SU-DHL-6 (cell line): ENCODE data around the gene HHATL.

Experiments used
- CTCF ChIP-seq: fragments of 200-600 bp; sonication (generic); IDR thresholded peaks from one replicate; pipeline ENCODE4 v1.5.1; 2017; ENCODE audit warnings: antibody characterized with exemption, mild to moderate bottlenecking, low read length, moderate library complexity; ENCODE audit not compliant: insufficient read depth, poor library complexity, severe bottlenecking
- EZH2phosphoT487 ChIP-seq: fragments of 200-600 bp; sonication (generic), shearing (Covaris generic); conservative IDR thresholded peaks from 2 replicates; pipeline ENCODE4 v1.6.1; 2018; ENCODE audit warnings: mild to moderate bottlenecking, antibody characterized with exemption, low read length, moderate library complexity, mixed read lengths

DNA sequence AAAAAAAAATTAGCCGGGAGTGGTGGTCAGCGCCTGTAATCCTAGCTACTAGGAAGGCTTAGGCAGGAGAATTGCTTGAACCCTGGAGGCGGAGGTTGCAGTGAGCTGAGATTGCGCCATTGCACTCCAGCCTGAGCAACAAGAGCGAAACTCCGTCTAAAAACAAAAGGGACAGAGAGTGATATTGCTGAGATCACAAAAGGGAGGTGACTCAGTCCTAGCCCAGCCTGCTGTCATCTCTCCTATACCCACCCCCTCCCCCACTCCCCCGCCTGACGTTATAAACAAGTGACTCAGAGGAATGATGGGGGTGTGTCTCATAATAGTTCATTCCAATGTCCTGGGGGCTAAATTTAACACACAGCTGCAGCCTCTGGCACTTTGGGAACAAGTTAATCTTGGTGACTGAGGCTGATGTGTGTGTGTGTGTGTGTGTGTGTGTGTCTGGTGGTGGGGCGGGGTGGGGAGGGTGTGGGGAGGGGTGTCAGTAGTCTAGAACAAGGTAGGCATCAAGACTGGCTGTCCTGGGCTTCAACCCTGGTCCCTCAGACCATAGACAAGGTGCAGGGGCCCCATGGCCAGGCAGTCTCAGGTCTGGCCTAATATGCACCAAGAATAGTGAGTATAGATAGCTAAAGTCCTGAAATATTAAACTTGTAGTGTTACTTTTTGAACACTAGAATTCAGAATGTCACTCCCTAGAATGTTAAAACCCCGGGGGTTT is 18.6 kb downstream of the HHATL start:
- TF ChIP-seq CTCF, result no peak
- TF ChIP-seq EZH2phosphoT487, result no peak
